Colonic mucosa (tissue), 4 donors: ENCODE results near the gene SEMA4A. TPM values are rescaled to one million over a fixed set of nuclear protein-coding genes. Genes with fewer than 3 reads are reported as not detected.

Source experiments
- DNase-seq: peaks from one replicate; pipeline ENCODE4 v3.0.0-alpha.2; 2020
- H3K27ac ChIP-seq: fragments of 200-600 bp; one replicate; pipeline ENCODE4 v1.8.0; 2021
- H3K27me3 ChIP-seq: fragments of 200-600 bp; one replicate; pipeline ENCODE4 v1.8.0; 2021
- H3K36me3 ChIP-seq: fragments of 200-600 bp; one replicate; pipeline ENCODE4 v1.8.0; 2021
- H3K4me1 ChIP-seq: fragments of 200-600 bp; one replicate; pipeline ENCODE4 v1.8.0; 2021; ENCODE audit warnings: mild to moderate bottlenecking
- H3K4me3 ChIP-seq: fragments of 200-600 bp; one replicate; pipeline ENCODE4 v1.8.0; 2021
- H3K9ac ChIP-seq, 2 donors: one replicate each; pipeline ENCODE4 v1.7.0; 2013; ENCODE audit warnings: control low read depth in 2 of 2, low read depth in 2 of 2, low read length in 2 of 2
- H3K9me3 ChIP-seq: fragments of 200-600 bp; one replicate; pipeline ENCODE4 v1.8.0; 2021
- CTCF ChIP-seq: fragments of 200-600 bp; IDR thresholded peaks from one replicate; pipeline ENCODE4 v1.8.0; 2022; ENCODE audit warnings: antibody characterized with exemption, mild to moderate bottlenecking
- intact Hi-C: fragments of 100-400 bp; cut with DNase I; formaldehyde crosslinking; loops from one replicate; pipeline ENCODE4 v1.14.1; 2022
- total RNA-seq, 2 donors: library from RNA; stranded (reverse); fragmentation: NEBNext Ultra II Directional in 1 of 2; extraction: Animal tissue kit (Norgen Biotek cat#: 25700) in 1 of 2; gene quantifications; one replicate each; pipeline ENCODE4 v1.2.1, GENCODE V29; 2021
- donor health status: healthy.
- donor health status: DM: no; HTN: no; CAD: no.
- donor health status: DM: no; HTN: no; CAD: no.

Gene SEMA4A
- total RNA-seq, 2 donors from 2014 or later: 4.5 to 5.6 TPM

DNA sequence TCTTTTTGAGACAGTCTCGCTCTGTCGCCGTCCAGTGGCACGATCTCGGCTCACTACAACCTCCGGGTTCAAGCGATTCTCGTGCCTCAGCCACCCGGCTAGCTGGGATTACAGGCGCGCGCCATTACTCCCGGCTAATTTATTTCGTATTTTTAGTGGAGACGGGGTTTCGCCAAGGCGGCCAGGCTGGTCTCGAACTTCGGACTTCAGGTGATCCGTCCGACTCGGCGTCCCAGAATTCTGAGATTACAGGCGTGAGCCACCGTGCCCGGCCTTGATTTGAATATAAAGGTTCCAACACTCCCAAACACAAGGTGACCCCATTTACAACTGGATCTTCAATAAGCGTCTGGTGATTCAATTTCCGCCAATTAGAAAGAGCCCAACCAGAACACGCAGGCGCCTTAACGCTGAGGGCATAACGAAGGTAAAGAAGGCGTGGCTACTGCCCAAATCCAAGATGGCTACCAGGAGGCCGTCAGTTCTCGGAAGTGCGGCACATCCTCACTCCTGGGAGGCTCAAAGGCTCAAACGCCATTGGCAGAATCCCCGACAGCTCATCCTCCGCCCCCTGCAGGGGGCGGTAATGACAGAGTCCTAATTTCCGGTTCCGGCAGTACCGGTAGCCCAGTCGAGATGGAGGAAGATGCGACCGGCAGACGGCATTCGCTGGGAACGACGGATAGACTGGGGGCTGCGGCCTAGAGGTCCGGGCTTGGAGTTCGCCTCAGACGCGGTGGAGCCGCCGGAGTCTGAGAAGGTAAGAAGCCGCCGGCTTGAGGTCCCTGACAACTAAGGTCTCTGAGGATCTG lies 40.3 kb downstream of the SEMA4A start, which contains the start of gene SLC25A44:
SLC25A44 (plus strand) TSS at position 617 of the 812 bp plus-strand sequence. CDS start 5,744 bp downstream, outside the sequence.
- intact Hi-C loops: no loop called here
- H3K4me1 ChIP-seq: no peaks in the 10 kb centered on the region

DNA sequence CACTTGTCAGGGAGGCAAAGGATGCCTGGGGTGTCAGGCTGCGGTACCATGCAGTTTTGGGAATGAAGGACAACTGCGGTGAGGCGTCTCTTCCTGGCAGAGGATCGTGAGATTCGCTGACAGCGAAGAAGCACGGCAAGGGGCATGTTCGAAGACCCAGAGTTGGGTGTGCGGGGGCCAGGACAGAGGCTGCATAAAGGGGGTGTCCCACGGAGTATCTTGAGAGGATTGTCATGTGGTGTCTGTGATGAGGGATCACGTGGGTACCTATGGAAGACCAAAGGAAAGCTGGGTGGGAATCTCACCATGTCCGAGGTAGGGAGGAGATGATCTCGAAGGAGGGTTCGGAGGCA lies 40.9 kb downstream of the SEMA4A start:
- DNase-seq: no peak
- intact Hi-C loops: no loop called here
- H3K27ac ChIP-seq: peak overlapping the region; percentile 63
- H3K9me3 ChIP-seq: no peaks in the 10 kb centered on the region
- H3K36me3 ChIP-seq: peaks cover 5% of the 10 kb centered on the region
- no peaks in the 10 kb centered on the region for H3K4me1 ChIP-seq
- peak overlapping the region; percentile 82 to 86 for H3K9ac ChIP-seq
- H3K27me3 ChIP-seq: no peaks in the 10 kb centered on the region
- H3K4me3 ChIP-seq: peak overlapping the region; percentile 90
- TF ChIP-seq CTCF: no peak

More for the DNA sequence above, 40.3 kb downstream of the SEMA4A start, which contains the start of gene SLC25A44:
- peak within 1 kb of the TSS; percentile 63 for H3K27ac ChIP-seq
- no peaks in the 10 kb centered on the region for H3K27me3 ChIP-seq
- TF ChIP-seq CTCF: peak; percentile 62
- H3K9ac ChIP-seq: peak within 1 kb of the TSS; percentile 82 to 86
- peak; percentile 97 for DNase-seq
- peaks cover 5% of the 10 kb centered on the region for H3K36me3 ChIP-seq
- H3K4me3 ChIP-seq: peak within 1 kb of the TSS; percentile 90
- no peaks in the 10 kb centered on the region for H3K9me3 ChIP-seq

DNA sequence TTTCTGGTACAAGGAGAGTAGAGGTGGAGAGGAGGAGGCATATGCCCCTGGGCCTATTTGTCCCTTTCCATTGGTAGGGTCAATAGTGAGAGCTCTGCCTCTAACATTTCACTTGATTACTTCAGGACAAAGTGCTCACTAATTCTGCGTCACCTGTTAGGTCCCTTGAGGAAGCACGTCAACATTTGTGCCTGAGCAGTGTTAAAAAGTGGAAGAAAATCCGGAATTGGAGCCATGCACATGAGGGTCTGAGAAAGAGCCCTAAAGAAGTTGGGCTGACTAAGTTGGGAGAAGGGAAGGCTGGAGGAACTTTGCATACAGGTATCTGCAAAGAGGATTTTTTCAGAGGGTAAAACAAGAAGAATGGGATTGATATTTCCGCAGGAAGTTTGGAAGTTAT lies 42.5 kb downstream of the SEMA4A start:
- H3K36me3 ChIP-seq: peaks cover 5% of the 10 kb centered on the region
- no peak overlapping the region for H3K9ac ChIP-seq
- TF ChIP-seq CTCF: no peak
- no peaks in the 10 kb centered on the region for H3K27me3 ChIP-seq
- intact Hi-C loops: no loop called here
- H3K4me1 ChIP-seq: no peaks in the 10 kb centered on the region
- H3K4me3 ChIP-seq: no peak overlapping the region
- H3K27ac ChIP-seq: no peak overlapping the region
- no peaks in the 10 kb centered on the region for H3K9me3 ChIP-seq
- DNase-seq: no peak

DNA sequence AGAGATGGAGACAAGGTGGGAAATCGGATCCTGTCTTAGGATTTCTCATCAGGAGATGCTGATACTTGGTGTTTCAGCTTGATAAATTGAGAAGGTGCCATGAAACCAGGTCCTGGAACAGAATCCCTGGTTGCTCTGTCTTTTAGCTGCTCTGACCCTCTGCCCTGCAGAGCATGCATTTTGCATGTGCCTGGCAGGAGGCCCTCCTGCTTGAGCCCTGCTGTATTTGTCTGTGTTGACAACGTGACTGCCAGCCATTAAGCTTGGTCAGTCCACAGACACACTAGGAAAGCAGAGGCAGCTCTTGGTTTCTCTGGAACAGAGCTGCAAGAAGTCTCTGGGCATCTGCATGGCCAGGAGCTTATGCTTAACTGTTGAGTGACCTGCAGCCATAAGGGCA lies 43.1 kb downstream of the SEMA4A start:
- no peak for DNase-seq
- Histone ChIP-seq H3K27ac (no peak overlapping the region), H3K4me1 (no peaks in the 10 kb centered on the region), H3K9ac (no peak overlapping the region), H3K27me3 (no peaks in the 10 kb centered on the region), H3K4me3 (no peak overlapping the region), H3K9me3 (no peaks in the 10 kb centered on the region), H3K36me3 (peaks cover 5% of the 10 kb centered on the region)
- intact Hi-C loops: no loop called here
- TF ChIP-seq CTCF: no peak

DNA sequence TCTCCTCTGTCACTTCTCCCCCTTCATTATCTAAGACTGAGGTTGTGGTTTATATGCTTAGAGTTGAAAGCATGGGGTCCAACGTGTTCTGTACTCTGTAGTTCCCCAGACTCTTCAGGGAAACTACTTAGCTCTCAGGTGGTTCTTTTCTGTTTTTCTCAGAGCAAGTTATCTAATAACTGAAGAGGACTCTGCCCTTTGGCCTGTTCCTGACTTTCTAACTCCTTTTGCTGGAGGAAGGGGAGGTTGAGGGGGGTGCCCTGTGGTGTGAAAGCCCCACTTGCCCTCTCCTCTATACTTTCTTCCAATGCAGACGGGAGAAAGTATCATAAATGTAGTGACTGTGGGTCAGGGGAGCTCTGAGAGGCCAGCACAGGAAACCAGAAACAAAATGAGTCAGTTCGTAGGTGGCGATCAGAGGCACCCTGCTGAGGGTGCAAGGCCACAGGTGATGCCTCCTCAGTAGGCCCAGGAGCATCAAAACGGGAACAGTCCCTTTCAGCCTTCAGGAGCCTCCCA lies 45.5 kb downstream of the SEMA4A start:
- Histone ChIP-seq H3K9ac (no peak overlapping the region), H3K27ac (no peak overlapping the region), H3K4me1 (no peaks in the 10 kb centered on the region), H3K27me3 (no peaks in the 10 kb centered on the region), H3K36me3 (peaks cover 5% of the 10 kb centered on the region), H3K4me3 (no peak overlapping the region), H3K9me3 (no peaks in the 10 kb centered on the region)
- TF ChIP-seq CTCF: no peak
- intact Hi-C loops: no loop called here
- no peak for DNase-seq
